ENCODE results near the gene ARHGAP24. TPM values are rescaled to one million over a fixed set of nuclear protein-coding genes. Genes with fewer than 3 reads are reported as not detected.

The ARHGAP24 gene
- total and polyA plus RNA-seq, 2 experiments from 2014 or later, result 5.1 to 8.6 TPM

DNA sequence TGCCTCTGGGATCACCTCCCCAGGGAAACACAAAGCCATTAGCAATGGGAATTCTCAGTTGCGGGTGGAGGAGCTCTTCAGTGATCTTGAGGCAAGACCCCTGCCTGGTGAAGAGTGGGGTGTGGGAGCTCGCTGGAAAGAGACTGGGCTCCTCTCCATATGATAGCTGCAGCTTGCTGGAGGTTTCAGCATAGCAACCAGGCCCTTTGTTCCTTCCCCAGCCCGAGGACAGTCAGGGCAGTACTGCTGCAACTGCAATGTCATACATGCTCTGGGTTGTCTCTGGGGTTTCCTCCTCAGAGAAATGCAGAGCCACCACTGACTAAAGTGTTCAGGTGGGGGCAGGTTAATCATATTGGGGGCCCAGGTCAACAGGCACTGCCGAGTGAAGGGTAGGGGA, 81.3 kb downstream of the ARHGAP24 start:
- H3K9me3 ChIP-seq (ENCODE audit: low read depth), result no peaks in the 10 kb centered on the region
- no peaks in the 10 kb centered on the region for H3K4me1 ChIP-seq (ENCODE audit: low read depth)
- DNase-seq (ENCODE audit: low read depth in 1 of 2, low spot score in 1 of 2), result no peak
- H3K27me3 ChIP-seq, result no peaks in the 10 kb centered on the region
- TF ChIP-seq, protein P1, sequence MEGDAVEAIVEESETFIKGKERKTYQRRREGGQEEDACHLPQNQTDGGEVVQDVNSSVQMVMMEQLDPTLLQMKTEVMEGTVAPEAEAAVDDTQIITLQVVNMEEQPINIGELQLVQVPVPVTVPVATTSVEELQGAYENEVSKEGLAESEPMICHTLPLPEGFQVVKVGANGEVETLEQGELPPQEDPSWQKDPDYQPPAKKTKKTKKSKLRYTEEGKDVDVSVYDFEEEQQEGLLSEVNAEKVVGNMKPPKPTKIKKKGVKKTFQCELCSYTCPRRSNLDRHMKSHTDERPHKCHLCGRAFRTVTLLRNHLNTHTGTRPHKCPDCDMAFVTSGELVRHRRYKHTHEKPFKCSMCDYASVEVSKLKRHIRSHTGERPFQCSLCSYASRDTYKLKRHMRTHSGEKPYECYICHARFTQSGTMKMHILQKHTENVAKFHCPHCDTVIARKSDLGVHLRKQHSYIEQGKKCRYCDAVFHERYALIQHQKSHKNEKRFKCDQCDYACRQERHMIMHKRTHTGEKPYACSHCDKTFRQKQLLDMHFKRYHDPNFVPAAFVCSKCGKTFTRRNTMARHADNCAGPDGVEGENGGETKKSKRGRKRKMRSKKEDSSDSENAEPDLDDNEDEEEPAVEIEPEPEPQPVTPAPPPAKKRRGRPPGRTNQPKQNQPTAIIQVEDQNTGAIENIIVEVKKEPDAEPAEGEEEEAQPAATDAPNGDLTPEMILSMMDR (IDR thresholded peaks at IDR 0.05; ENCODE audit: low read depth, low read length), result no peak
- no peaks in the 10 kb centered on the region for H3K36me3 ChIP-seq
- no peak overlapping the region for H3K4me3 ChIP-seq
- H3K27ac ChIP-seq, result no peak overlapping the region

DNA sequence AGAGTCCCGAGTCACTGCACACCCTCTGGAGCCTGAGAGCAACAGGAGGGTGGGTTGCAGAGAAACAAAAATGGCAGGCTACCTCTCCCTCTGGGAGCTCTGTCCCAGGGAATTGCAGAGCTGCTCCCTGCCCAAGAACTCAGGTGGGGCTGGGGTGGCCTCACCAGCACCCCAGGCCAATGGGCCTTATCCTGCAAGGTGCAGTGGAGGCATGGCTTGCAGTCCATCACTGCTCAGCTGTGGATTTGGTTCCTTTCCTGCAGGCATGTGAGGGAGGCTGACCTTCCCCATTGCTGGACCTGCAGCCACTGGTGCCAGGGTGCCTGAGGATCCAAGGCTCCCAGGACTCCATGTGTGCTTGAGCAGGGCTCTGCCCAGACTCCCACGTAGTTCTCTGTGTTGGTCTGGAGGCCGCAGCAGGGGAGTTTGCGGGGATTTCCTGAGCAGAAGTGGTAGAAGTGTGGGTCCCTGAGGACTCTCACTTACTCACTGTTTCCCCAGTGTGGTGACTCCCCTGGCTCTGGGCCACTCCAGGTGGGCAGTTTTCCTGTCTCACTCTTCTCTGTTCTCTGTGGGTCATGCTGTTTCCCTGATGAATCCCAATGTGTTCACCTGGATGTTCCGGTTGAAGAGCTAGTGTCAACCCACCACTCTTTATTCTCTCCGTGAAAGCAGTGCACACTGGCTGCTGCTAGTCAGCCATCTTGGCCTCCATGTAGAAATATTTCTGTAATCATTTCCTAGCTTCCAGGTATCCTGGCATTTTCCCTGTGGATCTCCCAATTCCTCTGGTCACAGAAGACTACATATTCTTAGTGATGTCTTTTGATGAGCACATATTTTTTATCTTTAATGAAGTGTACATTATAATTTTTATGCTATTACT, 82.3 kb downstream of the ARHGAP24 start:
- DNase-seq (ENCODE audit: low read depth in 1 of 2, low spot score in 1 of 2), result no peak
- TF ChIP-seq, protein P1 (IDR thresholded peaks at IDR 0.05; ENCODE audit: low read depth, low read length), result no peak

GRCh38 chr4:85565761-85566480, 91.0 kb downstream of the ARHGAP24 start:
- H3K4me3 ChIP-seq, result no peak overlapping the region
- no peaks in the 10 kb centered on the region for H3K4me1 ChIP-seq (ENCODE audit: low read depth)
- DNase-seq (ENCODE audit: low read depth in 1 of 2, low spot score in 1 of 2), result peak in 1 of 2 donors; percentile 60
- H3K9me3 ChIP-seq (ENCODE audit: low read depth), result no peaks in the 10 kb centered on the region
- TF ChIP-seq, protein P1 (IDR thresholded peaks at IDR 0.05; ENCODE audit: low read depth, low read length), result no peak
- H3K36me3 ChIP-seq, result no peaks in the 10 kb centered on the region
- no peak overlapping the region for H3K27ac ChIP-seq
- no peaks in the 10 kb centered on the region for H3K27me3 ChIP-seq

More for the DNA sequence above, 82.3 kb downstream of the ARHGAP24 start:
- no peaks in the 10 kb centered on the region for H3K4me1 ChIP-seq (ENCODE audit: low read depth)
- H3K27ac ChIP-seq, result no peak overlapping the region
- H3K27me3 ChIP-seq, result no peaks in the 10 kb centered on the region
- H3K36me3 ChIP-seq, result no peaks in the 10 kb centered on the region
- no peaks in the 10 kb centered on the region for H3K9me3 ChIP-seq (ENCODE audit: low read depth)
- no peak overlapping the region for H3K4me3 ChIP-seq

- Histone ChIP-seq H3K27me3 (no peaks in the 10 kb centered on the region), H3K27ac (no peak overlapping the region), H3K9me3 (ENCODE audit: low read depth) (no peaks in the 10 kb centered on the region), H3K4me1 (ENCODE audit: low read depth) (no peaks in the 10 kb centered on the region), H3K36me3 (no peaks in the 10 kb centered on the region), H3K4me3 (no peak overlapping the region)
- DNase-seq (ENCODE audit: low read depth in 1 of 2, low spot score in 1 of 2), result no peak
- TF ChIP-seq, protein P1 (IDR thresholded peaks at IDR 0.05; ENCODE audit: low read depth, low read length), result no peak
Measured at GRCh38 chr4:85569730-85570299, 94.9 kb downstream of the ARHGAP24 start.

DNA sequence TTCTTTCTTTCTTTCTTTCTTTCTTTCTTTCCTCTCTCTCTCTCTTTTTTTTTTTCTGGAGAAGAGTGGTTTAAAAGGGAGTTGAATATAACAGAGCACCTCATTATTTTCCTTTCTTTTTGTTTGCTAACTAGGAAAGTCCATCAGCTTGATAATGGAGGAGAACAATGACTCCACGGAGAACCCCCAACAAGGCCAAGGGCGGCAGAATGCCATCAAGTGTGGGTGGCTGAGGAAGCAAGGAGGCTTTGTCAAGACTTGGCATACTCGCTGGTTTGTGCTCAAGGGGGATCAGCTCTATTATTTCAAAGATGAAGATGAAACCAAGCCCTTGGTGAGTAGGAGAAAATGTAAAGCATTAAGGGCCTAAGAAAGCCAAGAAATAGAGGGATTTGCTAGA, 95.4 kb downstream of the ARHGAP24 start:
- no peaks in the 10 kb centered on the region for H3K9me3 ChIP-seq (ENCODE audit: low read depth)
- no peak overlapping the region for H3K4me3 ChIP-seq
- no peaks in the 10 kb centered on the region for H3K36me3 ChIP-seq
- DNase-seq (ENCODE audit: low read depth in 1 of 2, low spot score in 1 of 2), result no peak
- no peaks in the 10 kb centered on the region for H3K27me3 ChIP-seq
- no peak overlapping the region for H3K27ac ChIP-seq
- H3K4me1 ChIP-seq (ENCODE audit: low read depth), result no peaks in the 10 kb centered on the region
- TF ChIP-seq, protein P1 (IDR thresholded peaks at IDR 0.05; ENCODE audit: low read depth, low read length), result no peak
